Measurements from ENCODE around the gene BNC2. TPM values are rescaled to one million over a fixed set of nuclear protein-coding genes. Genes with fewer than 3 reads are reported as not detected.

BNC2 gene
- total RNA-seq, 1 donor = 53.9 TPM

- H3K79me2 ChIP-seq (ENCODE audit: insufficient read depth, low read length) = peaks cover 25% of the 10 kb centered on the region
- H3K27me3 ChIP-seq (ENCODE audit: insufficient read depth, low read length) = no peaks in the 10 kb centered on the region
- H3K4me3 ChIP-seq (ENCODE audit: insufficient read depth, low read length) = no peak overlapping the region
- H3K36me3 ChIP-seq (ENCODE audit: insufficient read depth, low read length) = no peaks in the 10 kb centered on the region
- no peak overlapping the region for H3K4me2 ChIP-seq (ENCODE audit: insufficient read depth, low read length)
- no peaks in the 10 kb centered on the region for H3K9me3 ChIP-seq (ENCODE audit: low read depth, low read length)
- H3K27ac ChIP-seq (ENCODE audit: low read depth, low read length) = no peak overlapping the region
- no peaks in the 10 kb centered on the region for H3K4me1 ChIP-seq (ENCODE audit: insufficient read depth, low read length)
- DNase-seq (ENCODE audit: insufficient read length, low spot score, missing footprints) = no peak
- H2AFZ ChIP-seq (ENCODE audit: low read length) = no peak overlapping the region
- H4K20me1 ChIP-seq (ENCODE audit: insufficient read depth, low read length) = peaks cover 4% of the 10 kb centered on the region
- no peak for TF ChIP-seq CTCF (IDR thresholded peaks at IDR 0.05; ENCODE audit: extremely low read depth, low read depth, low read length)
Observed at GRCh38 chr9:16450043-16450442, 420.4 kb downstream of the BNC2 start.

GRCh38 chr9:16449076-16449730 is 421.3 kb downstream of the BNC2 start:
- peaks cover 1% of the 10 kb centered on the region for H4K20me1 ChIP-seq (ENCODE audit: insufficient read depth, low read length)
- H3K4me3 ChIP-seq (ENCODE audit: insufficient read depth, low read length) = no peak overlapping the region
- no peaks in the 10 kb centered on the region for H3K4me1 ChIP-seq (ENCODE audit: insufficient read depth, low read length)
- H3K79me2 ChIP-seq (ENCODE audit: insufficient read depth, low read length) = peaks cover 23% of the 10 kb centered on the region
- no peak overlapping the region for H3K4me2 ChIP-seq (ENCODE audit: insufficient read depth, low read length)
- TF ChIP-seq CTCF (IDR thresholded peaks at IDR 0.05; ENCODE audit: extremely low read depth, low read depth, low read length) = no peak
- no peaks in the 10 kb centered on the region for H3K36me3 ChIP-seq (ENCODE audit: insufficient read depth, low read length)
- H3K27me3 ChIP-seq (ENCODE audit: insufficient read depth, low read length) = no peaks in the 10 kb centered on the region
- no peaks in the 10 kb centered on the region for H3K9me3 ChIP-seq (ENCODE audit: low read depth, low read length)
- no peak overlapping the region for H2AFZ ChIP-seq (ENCODE audit: low read length)
- H3K27ac ChIP-seq (ENCODE audit: low read depth, low read length) = no peak overlapping the region
- DNase-seq (ENCODE audit: insufficient read length, low spot score, missing footprints) = no peak

GRCh38 chr9:16447946-16448345 is 422.5 kb downstream of the BNC2 start:
- Histone ChIP-seq H3K4me1 (ENCODE audit: insufficient read depth, low read length) (no peaks in the 10 kb centered on the region), H3K27me3 (ENCODE audit: insufficient read depth, low read length) (no peaks in the 10 kb centered on the region), H3K36me3 (ENCODE audit: insufficient read depth, low read length) (no peaks in the 10 kb centered on the region), H3K27ac (ENCODE audit: low read depth, low read length) (no peak overlapping the region), H3K79me2 (ENCODE audit: insufficient read depth, low read length) (peaks cover 16% of the 10 kb centered on the region), H4K20me1 (ENCODE audit: insufficient read depth, low read length) (no peaks in the 10 kb centered on the region), H3K9me3 (ENCODE audit: low read depth, low read length) (no peaks in the 10 kb centered on the region), H2AFZ (ENCODE audit: low read length) (no peak overlapping the region), H3K4me2 (ENCODE audit: insufficient read depth, low read length) (no peak overlapping the region), H3K4me3 (ENCODE audit: insufficient read depth, low read length) (no peak overlapping the region)
- DNase-seq (ENCODE audit: insufficient read length, low spot score, missing footprints) = no peak
- no peak for TF ChIP-seq CTCF (IDR thresholded peaks at IDR 0.05; ENCODE audit: extremely low read depth, low read depth, low read length)

GRCh38 chr9:16446636-16447035 is 423.8 kb downstream of the BNC2 start:
- H3K4me2 ChIP-seq (ENCODE audit: insufficient read depth, low read length) = no peak overlapping the region
- no peaks in the 10 kb centered on the region for H3K27me3 ChIP-seq (ENCODE audit: insufficient read depth, low read length)
- no peak overlapping the region for H2AFZ ChIP-seq (ENCODE audit: low read length)
- H3K27ac ChIP-seq (ENCODE audit: low read depth, low read length) = no peak overlapping the region
- peaks cover 3% of the 10 kb centered on the region for H3K4me1 ChIP-seq (ENCODE audit: insufficient read depth, low read length)
- H3K36me3 ChIP-seq (ENCODE audit: insufficient read depth, low read length) = no peaks in the 10 kb centered on the region
- peaks cover 15% of the 10 kb centered on the region for H3K79me2 ChIP-seq (ENCODE audit: insufficient read depth, low read length)
- DNase-seq (ENCODE audit: insufficient read length, low spot score, missing footprints) = no peak
- no peak overlapping the region for H3K4me3 ChIP-seq (ENCODE audit: insufficient read depth, low read length)
- TF ChIP-seq CTCF (IDR thresholded peaks at IDR 0.05; ENCODE audit: extremely low read depth, low read depth, low read length) = no peak
- H3K9me3 ChIP-seq (ENCODE audit: low read depth, low read length) = no peaks in the 10 kb centered on the region
- H4K20me1 ChIP-seq (ENCODE audit: insufficient read depth, low read length) = no peaks in the 10 kb centered on the region
